GM20431 (cell line): Measurements from ENCODE around the gene UBAP1.
"Not testable (repeated sequence)": the region's sequence is repeated elsewhere in the genome, so short reads cannot be mapped to it uniquely, and the experiment has no call there.

Experiments used
- in situ Hi-C: fragments of 300-500 bp; cut with MseI, MboI; formaldehyde crosslinking; loops from one replicate; pipeline ENCODE4 v1.15.0; 2020; ENCODE audit warnings: low sequenced_read_pairs; ENCODE audit not compliant: unreplicated experiment

The UBAP1 gene

GRCh38 chr9:34177593-34178435, 1.0 kb upstream of the UBAP1 start:
- in situ Hi-C loops, result no loop called here

DNA sequence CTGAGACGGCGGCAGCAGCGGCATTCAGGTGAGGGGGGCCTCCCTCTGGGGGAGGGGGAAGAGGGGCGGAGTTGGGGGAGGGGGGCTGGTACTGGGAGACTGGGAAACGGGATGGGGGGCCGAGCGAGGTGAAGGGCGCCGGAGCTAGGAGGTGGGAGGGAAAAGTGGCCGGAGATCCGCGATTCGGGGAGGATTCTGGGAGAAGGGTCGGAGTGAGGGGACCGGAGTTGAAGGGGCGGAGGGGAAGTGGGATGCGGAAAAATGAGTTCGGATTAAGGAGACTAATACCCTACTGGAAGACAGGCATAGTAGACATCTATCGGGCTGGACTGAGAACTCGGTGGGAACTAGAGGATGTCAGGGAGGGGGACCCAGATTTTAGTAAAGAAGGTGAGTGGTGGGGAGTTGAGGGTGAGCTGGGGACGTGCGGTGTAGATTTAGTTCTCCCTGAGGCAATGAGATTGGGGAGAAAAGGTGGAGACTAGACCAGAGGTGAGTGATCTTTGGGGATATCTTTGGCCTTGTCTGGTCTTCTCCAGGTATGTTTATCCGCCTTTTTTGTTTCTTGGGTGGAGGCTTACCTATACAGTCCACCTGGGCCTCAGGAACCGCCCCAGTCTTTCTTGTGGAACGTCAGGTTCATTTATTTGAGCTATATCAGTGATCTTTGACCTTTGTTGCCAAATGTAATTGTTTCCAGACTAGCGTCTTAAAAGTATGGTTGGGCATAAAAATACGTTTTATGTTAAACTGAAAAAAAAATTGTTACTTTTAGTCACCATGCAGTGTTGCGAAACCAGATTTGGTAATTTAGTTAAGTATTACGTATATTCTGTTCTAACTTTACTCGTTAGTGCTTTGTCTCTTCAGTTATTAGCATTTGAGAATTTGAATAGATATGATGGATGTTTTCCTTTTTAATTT, 632 bp downstream of the UBAP1 start:
- in situ Hi-C loops, result no loop called here

GRCh38 chr9:34185778-34186551, 7.1 kb downstream of the UBAP1 start:
- in situ Hi-C loops, result no loop called here

- in situ Hi-C loops, result no loop called here
These were observed 9.0 kb downstream of the UBAP1 start for GRCh38 chr9:34187891-34188240.

DNA sequence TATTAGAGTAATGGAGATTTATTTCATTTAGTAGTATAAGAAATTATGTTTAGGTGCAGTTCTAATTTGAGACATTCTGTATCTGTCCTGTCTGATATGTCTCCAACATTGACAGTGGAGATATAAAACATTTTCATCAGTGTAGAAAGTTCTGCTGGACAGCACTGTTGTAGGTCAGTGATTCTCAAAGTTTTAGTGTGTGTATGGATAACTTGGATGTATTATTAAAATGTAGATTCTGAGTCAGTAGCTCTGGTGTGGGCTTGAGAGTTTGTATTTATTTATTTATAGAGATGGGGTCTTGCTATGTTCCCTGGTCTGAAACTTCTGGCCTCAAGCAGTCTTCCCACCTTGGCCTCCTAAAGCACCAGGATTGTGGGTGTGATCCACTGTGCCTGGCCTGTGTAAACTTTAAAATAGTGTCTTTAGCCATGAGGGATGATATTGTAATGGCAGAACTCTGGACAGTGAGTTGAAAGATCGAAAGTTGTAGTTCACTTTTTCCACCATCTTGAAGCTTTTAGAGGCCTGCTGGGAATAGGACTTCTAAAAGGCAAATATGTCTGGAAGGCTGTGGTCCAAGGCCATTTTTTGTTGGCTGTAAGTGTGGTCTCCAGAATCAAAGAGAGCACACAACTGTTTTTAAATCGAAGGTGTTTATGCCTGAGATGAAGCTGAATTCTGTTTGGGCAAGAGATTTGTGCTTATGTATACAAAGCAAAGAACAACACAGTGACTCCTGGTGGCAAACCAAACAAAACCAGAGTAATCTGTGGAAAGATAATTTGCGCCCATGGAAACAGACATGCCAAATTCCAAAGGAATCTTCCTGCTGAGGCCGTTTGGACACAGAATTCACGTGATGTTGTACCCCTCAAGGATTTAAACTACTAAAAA, 12.4 kb downstream of the UBAP1 start:
- in situ Hi-C loops, result no loop called here

GRCh38 chr9:34195143-34195542, 16.3 kb downstream of the UBAP1 start:
- in situ Hi-C loops, result no loop called here

DNA sequence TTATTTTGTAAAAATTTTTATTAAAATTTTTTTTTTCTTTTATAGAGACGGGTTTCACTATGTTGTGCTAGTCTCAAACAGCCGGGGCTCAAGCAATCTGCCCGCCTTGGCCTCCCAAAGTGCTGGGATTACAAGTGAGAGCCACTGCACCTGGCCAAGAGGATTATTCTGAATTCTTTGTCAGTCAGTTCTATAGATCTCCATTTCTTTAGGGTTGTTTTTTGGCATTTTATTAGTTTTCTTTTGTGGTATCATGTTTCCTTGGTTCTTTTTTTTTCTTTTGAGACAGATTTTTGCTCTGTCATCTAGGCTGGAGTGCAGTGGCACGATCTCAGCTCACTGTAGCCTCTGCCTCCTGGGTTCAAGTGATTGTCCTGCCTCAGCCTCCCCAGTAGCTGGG, 18.4 kb downstream of the UBAP1 start:
- in situ Hi-C loops, result not testable (repeated sequence)

GRCh38 chr9:34197756-34198711, 19.2 kb downstream of the UBAP1 start:
- in situ Hi-C loops, result no loop called here

DNA sequence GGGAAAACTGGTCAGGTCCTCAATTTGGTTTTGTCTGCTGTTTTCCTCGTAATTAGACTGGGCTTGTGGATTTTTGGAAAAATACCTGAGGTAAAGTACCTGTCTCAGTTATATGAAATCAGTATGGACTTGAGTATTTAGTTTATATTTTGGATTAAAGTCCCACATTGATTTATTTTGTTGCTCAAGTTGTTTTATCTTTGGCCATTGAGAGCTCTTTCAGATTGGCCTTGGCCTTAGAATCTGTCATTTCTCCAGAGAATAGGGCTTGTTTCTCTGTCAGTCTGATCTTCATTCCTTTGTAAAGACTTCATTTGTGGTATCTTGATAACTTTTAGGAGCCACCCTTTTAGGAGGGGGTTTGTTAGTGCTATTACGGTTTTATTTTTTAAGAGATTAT, 21.2 kb downstream of the UBAP1 start:
- in situ Hi-C loops, result no loop called here

DNA sequence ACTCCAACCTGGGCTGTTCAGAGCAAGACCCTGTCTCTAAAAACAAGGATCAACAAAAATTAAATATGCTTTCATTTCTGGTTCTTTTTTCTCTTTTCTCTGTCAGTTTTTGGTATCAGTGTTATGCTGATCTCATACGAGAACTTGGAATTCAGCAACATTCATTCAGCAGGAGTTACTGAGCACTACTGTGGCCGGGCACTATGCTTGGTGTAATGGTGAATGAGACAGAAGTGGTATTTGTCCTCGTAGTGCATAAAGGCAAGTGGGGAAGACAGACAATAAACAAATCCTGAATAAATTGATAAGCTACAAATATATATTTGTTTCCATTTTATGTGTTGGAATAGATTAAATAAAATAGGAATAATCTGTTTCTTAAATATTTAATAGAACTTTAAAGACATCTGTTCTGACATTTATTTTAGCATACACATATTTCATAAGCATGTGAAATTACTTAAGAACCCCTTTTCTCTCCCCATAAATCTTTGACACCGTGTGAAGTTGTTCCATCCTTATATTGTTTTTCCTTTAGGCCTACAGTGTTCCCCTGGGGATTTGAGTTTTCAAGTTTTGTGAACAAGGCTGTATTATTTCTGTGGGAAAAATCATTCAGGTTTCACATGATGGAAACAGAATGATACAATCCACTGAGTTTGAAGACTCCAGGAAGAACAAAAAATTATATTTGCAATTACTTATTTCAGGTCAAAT, 24.6 kb downstream of the UBAP1 start:
- in situ Hi-C loops, result no loop called here

DNA sequence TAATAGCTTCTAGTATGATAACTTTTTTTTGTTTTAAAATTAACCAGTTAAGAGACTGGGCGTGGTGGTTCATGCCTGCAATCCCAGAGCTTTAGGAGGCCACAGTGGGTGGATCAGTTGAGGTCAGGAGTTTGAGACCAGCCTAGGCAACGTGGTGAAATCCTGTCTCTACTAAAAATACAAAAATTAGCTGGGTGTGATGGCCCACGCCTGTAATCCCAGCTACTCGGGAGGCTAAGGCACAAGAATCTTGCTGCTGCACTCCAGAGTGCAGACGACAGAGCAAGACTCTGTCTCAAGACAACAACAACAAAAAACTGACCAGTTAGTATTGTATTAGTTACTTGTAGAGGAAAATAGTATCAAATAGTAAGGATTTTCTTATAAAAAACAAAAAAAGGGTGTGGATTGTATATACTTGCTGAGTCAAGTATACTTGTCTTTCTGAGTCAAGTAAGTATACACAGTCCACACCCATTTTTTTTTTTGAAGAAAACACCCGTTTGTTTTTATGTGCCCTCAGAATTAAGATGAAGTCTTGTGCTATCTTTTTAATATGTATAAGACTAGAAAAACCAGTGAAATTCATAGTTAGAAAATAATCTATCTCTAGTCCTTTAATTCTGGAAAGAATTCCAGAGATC, 25.3 kb downstream of the UBAP1 start:
- in situ Hi-C loops, result no loop called here

DNA sequence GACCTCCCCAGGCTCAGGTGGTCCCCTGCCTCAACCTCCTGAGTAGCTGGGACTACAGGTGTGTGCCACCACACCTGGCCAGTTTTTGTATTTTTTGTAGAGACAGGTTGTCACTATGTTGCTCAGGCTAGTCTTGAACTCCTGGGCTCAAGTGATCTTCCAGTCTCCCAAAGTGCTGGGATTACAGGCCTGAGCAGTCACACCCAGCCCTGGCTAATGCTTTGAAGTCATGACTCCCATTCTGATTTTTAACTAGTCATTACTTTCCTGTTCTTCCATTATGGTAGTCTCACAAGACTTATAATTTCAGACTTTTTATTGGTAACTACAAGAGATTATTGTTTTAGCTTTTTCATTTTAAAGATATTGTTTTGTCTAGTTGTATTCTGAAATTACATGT, 26.3 kb downstream of the UBAP1 start:
- in situ Hi-C loops, result no loop called here

GRCh38 chr9:34206561-34206960, 27.7 kb downstream of the UBAP1 start:
- in situ Hi-C loops, result no loop called here

GRCh38 chr9:34211395-34211794, 32.6 kb downstream of the UBAP1 start:
- in situ Hi-C loops, result no loop called here

- in situ Hi-C loops, result not testable (repeated sequence)
These were observed 35.6 kb downstream of the UBAP1 start for GRCh38 chr9:34214354-34215000.

- in situ Hi-C loops, result no loop called here
These were observed 37.5 kb downstream of the UBAP1 start for GRCh38 chr9:34216325-34216724.

DNA sequence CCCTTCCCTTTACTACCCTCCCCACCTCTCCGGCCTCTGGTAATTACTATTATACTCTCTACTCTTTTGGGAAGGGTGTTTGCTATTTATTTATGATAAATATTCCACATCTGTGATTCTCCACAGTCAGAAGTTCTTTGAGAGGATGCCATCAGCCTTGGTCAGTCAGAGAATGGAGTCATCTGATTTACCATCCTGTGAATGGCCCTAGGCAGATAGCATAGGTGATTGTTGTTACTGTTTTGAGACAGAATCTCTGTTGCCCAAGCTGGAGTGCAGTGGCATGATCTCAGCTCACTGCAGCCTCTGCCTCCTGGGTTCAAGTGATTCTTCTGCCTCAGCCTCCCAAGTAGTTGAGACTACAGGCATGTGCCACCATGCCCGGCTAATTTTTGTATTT, 38.2 kb downstream of the UBAP1 start:
- in situ Hi-C loops, result not testable (repeated sequence)
